ENCODE results near the gene KLHDC2. TPM values are rescaled to one million over a fixed set of nuclear protein-coding genes. Genes with fewer than 3 reads are reported as not detected.
"Not testable (repeated sequence)": the region's sequence is repeated elsewhere in the genome, so short reads cannot be mapped to it uniquely, and the experiment has no call there.

Gene KLHDC2
- total RNA-seq, 4 donors from 2014 or later, result 58.9 to 89.1 (median 65.2) TPM

DNA sequence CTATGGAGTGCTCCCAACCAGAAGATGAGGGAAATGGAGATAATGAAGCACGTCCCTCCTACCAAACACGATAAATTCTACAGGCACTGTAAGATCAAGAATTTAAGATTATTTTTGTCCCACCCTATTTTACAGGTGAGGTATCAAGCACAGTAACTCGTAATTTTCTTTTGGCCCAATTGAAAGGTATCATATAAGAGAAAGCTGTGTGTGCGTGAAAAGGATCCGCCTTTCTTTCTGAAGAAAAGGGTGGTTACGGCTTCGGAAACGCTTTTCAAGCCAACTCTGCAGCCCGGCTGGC, 733 bp upstream of the KLHDC2 start:
- TF ChIP-seq, protein P1, sequence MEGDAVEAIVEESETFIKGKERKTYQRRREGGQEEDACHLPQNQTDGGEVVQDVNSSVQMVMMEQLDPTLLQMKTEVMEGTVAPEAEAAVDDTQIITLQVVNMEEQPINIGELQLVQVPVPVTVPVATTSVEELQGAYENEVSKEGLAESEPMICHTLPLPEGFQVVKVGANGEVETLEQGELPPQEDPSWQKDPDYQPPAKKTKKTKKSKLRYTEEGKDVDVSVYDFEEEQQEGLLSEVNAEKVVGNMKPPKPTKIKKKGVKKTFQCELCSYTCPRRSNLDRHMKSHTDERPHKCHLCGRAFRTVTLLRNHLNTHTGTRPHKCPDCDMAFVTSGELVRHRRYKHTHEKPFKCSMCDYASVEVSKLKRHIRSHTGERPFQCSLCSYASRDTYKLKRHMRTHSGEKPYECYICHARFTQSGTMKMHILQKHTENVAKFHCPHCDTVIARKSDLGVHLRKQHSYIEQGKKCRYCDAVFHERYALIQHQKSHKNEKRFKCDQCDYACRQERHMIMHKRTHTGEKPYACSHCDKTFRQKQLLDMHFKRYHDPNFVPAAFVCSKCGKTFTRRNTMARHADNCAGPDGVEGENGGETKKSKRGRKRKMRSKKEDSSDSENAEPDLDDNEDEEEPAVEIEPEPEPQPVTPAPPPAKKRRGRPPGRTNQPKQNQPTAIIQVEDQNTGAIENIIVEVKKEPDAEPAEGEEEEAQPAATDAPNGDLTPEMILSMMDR (IDR thresholded peaks at IDR 0.05), result no peak
- TF ChIP-seq POLR2A (IDR thresholded peaks at IDR 0.05), result no peak
- no peak for DNase-seq (ENCODE audit: low spot score in 2 of 2)
- H3K4me3 ChIP-seq (ENCODE audit: low read depth, poor library complexity, severe bottlenecking), result peak overlapping the region; percentile 99
- intact Hi-C loops (cut with DNase I; ENCODE audit: low total_unique reads), result loop anchor here (10.0 kb wide), 1 partner anchor 132 kb away; the partner anchor contains the start of gene DNAAF2
- 0% methylated on average over 9 of the region's 9 CpGs for WGBS, 2 donors

DNA sequence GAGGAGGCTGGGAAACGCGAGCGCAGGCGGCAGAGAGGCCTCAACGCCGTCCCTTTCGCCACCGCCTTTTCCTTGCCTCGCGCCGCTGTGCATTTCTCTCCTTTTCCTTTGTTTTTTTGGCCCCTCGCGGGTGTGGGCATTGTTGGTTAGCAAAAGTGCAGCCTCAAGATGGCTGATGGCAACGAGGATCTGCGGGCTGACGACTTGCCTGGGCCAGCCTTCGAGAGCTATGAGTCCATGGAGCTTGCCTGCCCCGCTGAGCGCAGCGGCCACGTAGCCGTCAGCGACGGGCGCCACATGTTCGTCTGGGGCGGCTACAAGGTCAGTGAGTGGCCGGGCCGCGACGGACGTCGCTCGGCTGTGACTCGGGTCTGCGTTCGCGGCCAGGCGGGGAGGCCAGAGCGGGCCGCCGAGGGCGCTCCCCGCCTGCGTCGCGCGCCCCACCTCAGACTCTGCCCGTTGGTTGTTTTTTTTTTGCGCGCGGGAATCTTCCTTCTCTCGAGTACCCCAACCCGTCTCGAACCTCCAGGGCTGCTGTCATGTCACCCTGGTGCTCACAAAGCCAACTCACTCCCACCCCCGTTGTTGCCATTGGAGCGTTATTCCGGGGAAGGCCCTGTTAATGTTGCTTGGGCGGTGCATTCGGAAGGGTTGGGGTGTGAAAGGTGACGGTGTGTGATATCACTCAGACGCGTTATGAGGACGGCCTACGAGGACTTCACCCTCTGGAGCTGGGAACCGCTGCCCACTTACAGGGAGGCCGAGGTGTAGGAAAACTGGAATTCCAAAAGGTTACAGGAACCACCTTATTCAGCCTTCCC, 558 bp downstream of the KLHDC2 start:
- intact Hi-C loops (cut with DNase I; ENCODE audit: low total_unique reads), result loop anchor here (10.0 kb wide), 1 partner anchor 134 kb away; the partner anchor contains the start of gene DNAAF2
- TF ChIP-seq, protein P1 (IDR thresholded peaks at IDR 0.05), result no peak
- TF ChIP-seq POLR2A (IDR thresholded peaks at IDR 0.05), result no peak
- 0% methylated on average over 48 to 55 of the region's 67 CpGs for WGBS, 2 donors
- H3K4me3 ChIP-seq (ENCODE audit: low read depth, poor library complexity, severe bottlenecking), result peak overlapping the region; percentile 99
- peak in 1 of 2 donors; percentile 70 for DNase-seq (ENCODE audit: low spot score in 2 of 2)

DNA sequence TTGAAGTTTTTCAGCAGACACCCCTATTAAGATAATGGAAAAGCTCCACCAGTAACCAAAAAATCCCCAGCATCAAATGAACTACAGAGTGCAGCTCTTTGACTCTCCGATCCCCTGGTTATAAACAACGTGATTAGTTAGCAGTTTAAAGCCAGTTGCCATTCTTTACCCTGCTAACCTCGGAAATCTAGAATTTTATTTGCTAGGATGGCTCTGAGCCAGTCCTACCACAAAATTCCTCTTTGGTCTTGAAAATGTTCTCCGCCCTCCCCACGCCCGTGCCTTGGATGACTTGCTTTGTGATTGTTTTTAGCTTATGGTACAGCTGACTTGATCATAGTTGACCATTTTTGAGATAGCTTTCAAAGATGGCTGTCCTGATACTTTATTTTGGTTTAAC, 1.2 kb downstream of the KLHDC2 start:
- 8 to 13% methylated on average over 6 of the region's 6 CpGs for WGBS, 2 donors
- no peak for DNase-seq (ENCODE audit: low spot score in 2 of 2)
- H3K4me3 ChIP-seq (ENCODE audit: low read depth, poor library complexity, severe bottlenecking), result peak overlapping the region; percentile 99
- TF ChIP-seq POLR2A (IDR thresholded peaks at IDR 0.05), result no peak
- TF ChIP-seq, protein P1 (IDR thresholded peaks at IDR 0.05), result no peak
- intact Hi-C loops (cut with DNase I; ENCODE audit: low total_unique reads), result loop anchor here (10.0 kb wide), 1 partner anchor 134 kb away; the partner anchor contains the start of gene DNAAF2

DNA sequence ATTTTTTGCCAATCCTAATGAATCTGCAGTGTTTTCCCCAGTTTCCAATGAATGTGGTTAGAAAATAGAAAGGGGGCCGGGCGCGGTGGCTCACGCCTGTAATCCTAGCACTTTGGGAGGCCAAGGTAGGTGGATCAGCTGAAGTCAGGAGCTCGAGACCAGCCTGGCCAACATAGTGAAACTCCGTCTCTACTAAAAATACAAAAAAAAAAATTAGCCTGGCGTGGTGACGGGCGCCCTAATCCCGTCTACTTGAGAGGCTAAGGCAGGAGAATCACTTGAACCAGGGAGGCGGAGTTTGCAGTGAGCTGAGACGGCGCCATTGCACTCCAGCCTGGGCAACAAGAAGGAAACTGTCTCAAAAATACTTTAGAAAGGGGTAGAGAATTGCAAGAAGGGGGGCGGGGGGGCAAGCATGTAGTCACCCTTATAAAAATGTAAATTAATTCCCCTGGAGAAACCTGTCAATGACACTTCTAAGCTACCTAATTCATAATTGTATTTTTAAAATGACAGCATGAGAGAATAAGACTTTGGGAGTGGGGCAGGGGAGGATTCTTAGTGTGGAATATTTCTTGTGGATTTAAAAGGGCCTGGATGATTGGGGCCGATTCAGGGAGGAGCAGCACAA, 1.7 kb downstream of the KLHDC2 start:
- 57 to 59% methylated on average over 15 of the region's 15 CpGs for WGBS, 2 donors
- no peak for TF ChIP-seq POLR2A (IDR thresholded peaks at IDR 0.05)
- TF ChIP-seq, protein P1 (IDR thresholded peaks at IDR 0.05), result no peak
- DNase-seq (ENCODE audit: low spot score in 2 of 2), result no peak
- H3K4me3 ChIP-seq (ENCODE audit: low read depth, poor library complexity, severe bottlenecking), result no peak overlapping the region
- intact Hi-C loops (cut with DNase I; ENCODE audit: low total_unique reads), result loop anchor here (10.0 kb wide), 1 partner anchor 135 kb away; the partner anchor contains the start of gene DNAAF2

DNA sequence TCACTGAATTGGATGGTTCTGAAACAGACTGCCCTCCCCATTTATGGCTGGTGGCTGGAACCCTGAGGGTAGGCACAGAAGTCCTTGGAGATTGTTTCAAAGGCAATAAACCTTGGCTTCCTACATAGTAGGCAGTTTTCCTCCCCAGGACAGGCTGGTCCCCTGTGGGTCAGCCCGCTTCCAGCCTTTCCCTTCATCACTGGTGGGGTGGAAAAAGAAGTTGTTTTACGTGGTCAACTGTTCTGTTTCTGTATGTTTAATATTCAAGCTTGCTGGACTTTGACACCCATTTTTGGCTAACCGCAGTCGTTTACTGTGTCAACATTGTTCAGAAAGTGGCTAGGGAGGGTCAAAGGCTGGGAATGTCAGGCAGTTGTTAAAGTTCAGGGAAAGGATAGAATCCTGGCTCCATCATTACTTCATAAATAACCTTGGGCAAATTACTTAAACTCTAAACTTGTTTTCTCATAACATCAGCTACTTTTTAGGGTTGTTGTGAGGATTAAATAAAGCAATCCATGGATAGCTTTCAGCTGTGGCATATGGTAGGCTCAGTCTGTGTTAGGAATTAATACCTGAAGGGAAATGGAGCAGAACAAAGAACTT, 2.4 kb downstream of the KLHDC2 start:
- DNase-seq (ENCODE audit: low spot score in 2 of 2), result no peak
- intact Hi-C loops (cut with DNase I; ENCODE audit: low total_unique reads), result no loop called here
- 70 to 73% methylated on average over 4 of the region's 4 CpGs for WGBS, 2 donors

DNA sequence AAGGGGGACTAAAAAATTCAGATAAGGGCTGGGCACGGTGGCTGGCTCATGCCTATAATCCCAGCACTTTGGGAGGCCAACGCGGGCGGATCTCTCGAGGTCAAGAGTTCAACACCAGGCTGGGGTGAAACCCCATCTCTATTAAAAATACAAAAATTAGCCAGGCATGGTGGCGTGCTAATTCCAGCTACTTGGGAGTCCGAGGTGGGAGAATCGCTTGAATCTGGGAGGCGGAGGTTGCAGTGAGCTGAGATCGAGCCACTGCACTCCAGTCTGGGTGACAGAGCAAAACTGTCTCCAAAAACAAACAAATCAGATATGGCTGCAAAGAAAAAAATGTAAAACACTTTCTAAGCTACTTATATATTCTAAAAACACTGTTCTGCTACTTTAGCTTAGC, 3.7 kb downstream of the KLHDC2 start:
- DNase-seq (ENCODE audit: low spot score in 2 of 2); H3K4me3 ChIP-seq (ENCODE audit: low read depth, poor library complexity, severe bottlenecking); intact Hi-C loops (cut with DNase I; ENCODE audit: low total_unique reads): not testable (repeated sequence)
- 89 to 92% methylated on average over 10 of the region's 10 CpGs for WGBS, 2 donors

More for the DNA sequence above, 2.4 kb downstream of the KLHDC2 start:
- TF ChIP-seq, protein P1 (IDR thresholded peaks at IDR 0.05), result no peak
- no peak overlapping the region for H3K4me3 ChIP-seq (ENCODE audit: low read depth, poor library complexity, severe bottlenecking)

Measured in lower leg skin (tissue), 4 donors.